A549 (cell line): Measurements from ENCODE around the gene CDC42BPG.

Experiments used
- CTCF ChIP-seq: fragments of >200 bp; sonication (Bioruptor Twin); formaldehyde crosslinking; IDR thresholded peaks from 3 replicates; pipeline ENCODE4 v1.5.1; 2016
- POLR2AphosphoS2 ChIP-seq: conservative IDR thresholded peaks from 2 replicates; pipeline ENCODE4 v1.6.1; 2012; ENCODE audit warnings: low read length, improper control_type of control experiment, inconsistent platforms
- RCOR1 ChIP-seq: fragments of 150-350 bp; IDR thresholded peaks from 2 replicates; pipeline ENCODE4 v1.6.1; 2014; ENCODE audit warnings: antibody characterized with exemption, low read length, low read depth
- ZFP36 ChIP-seq: fragments of 450-650 bp; IDR thresholded peaks from 2 replicates; pipeline ENCODE4 v1.6.1; 2014; ENCODE audit warnings: borderline replicate concordance; ENCODE audit not compliant: partially characterized antibody

GRCh38 chr11:64778473-64779298 lies 65.8 kb downstream of the CDC42BPG start, which contains the start of gene SF1:
- TF ChIP-seq ZFP36: no peak
- no peak for TF ChIP-seq CTCF
- no peak for TF ChIP-seq POLR2AphosphoS2
- TF ChIP-seq RCOR1: no peak
